ENCODE measurements around the gene PRRC2B.

The PRRC2B gene

GRCh38 chr9:131391020-131391419, 2.9 kb upstream of the PRRC2B start:
- no peak for TF ChIP-seq CTCF (conservative IDR thresholded peaks at IDR 0.05)
- H3K27ac ChIP-seq, result no peak overlapping the region

DNA sequence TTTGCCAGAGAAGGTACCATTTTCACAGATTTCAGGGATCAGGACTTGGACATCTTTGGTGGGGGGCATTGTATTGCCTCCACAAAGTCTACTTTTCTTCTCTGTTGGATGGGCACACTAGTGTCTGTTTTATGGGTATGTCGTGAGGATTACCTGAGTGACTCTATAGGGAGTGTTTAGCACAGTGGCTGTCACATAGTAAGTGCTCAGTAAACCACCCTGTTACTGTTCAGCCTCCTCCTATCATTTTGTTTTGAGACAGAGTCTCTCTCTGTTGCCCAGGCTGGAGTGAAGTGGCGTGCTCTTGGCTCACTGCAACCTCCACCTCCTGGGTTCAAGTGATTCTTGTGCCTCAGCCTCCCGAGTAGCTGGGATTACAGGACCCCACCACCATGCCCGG, 2.4 kb upstream of the PRRC2B start:
- TF ChIP-seq CTCF (conservative IDR thresholded peaks at IDR 0.05), result no peak
- H3K27ac ChIP-seq, result no peak overlapping the region

GRCh38 chr9:131394464-131395156, 724 bp downstream of the PRRC2B start:
- peak overlapping the region; percentile 99 for H3K27ac ChIP-seq
- no peak for TF ChIP-seq CTCF (conservative IDR thresholded peaks at IDR 0.05)

GRCh38 chr9:131395157-131396098, 1.5 kb downstream of the PRRC2B start:
- peak overlapping the region; percentile 99 for H3K27ac ChIP-seq
- peak; percentile 17; the same call in 1 of the 2 replicates for TF ChIP-seq CTCF (conservative IDR thresholded peaks at IDR 0.05)

DNA sequence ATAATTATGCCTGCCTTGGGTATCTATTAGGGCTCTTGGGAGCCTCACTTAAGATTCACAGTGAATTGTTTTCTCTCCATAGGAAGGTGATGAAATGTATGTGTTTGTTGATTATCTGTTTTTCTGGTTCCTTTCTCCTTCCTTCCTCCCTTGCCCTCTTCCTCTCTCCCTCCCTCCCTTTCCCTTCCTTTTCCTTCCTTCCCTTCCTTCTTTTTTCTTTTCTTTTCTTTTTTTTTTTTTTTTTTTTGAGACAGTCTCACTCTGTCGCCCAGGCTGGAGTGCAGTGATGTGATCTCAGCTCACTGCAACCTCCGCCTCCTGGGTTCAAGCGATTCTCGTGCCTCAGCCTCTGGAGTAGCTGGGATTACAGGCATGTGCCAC, 2.2 kb downstream of the PRRC2B start:
- H3K27ac ChIP-seq, result peak overlapping the region; percentile 99

DNA sequence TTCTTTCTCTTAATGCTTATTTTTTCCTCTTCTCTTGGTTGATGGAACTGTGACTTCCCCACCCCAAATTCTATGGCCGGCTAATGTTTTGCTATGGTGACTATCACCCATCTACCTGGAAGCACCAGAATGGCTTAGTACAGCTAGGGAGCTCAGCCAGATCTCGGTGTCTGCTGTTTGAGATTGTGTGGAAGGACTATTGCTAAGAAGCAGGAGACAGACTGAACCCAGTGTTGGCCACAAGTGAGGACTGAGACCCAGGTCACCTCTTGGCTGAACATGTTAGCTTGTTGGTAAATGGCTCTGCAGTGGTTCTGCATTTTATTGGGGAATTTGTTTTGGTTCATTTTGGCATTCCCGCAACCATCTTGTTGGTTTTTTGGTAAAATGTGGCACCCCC, 2.7 kb downstream of the PRRC2B start:
- peak overlapping the region; percentile 99 for H3K27ac ChIP-seq
- TF ChIP-seq CTCF (conservative IDR thresholded peaks at IDR 0.05), result no peak

DNA sequence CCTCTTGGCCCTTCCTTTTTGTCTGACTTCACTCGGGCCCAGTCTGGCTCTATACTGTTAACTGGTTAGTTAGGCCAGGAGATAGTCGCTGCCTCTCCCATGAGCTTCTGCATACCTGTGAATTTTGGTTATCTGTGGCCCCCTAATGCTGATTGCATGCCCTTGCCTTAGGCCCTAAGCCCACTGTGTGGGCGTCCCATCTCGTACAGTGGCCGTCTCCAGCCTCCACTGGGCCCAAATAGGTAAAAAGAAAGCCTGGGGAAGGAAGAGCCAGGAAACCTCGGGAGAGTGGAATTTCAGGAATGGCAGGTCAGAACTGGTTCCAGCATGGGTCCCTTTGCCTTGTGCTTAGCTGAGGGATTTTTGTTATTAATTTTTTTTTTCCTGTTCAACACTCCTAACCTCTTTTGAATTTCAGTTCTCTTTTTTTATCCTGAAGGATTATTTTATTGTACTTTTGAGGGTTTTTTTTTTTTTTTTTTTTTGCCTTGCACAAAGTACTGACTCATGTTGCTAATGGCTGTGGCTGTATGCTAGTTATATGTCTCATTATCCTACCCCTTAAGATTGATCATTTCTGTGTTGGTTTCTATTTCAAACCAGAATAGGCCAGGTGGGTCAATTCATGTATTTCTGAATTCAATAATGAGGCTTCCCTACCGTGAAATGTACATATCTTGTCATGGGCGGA, 3.4 kb downstream of the PRRC2B start:
- TF ChIP-seq CTCF (conservative IDR thresholded peaks at IDR 0.05), result no peak
- H3K27ac ChIP-seq, result peak overlapping the region; percentile 99
